HL-60 (cell line): ENCODE measurements around the gene SMIM45.

Experiments used
- GABPA ChIP-seq: IDR thresholded peaks from 2 replicates; pipeline ENCODE4 v1.6.1; 2012; ENCODE audit warnings: low read depth
- POLR2AphosphoS5 ChIP-seq: IDR thresholded peaks from 2 replicates; pipeline ENCODE4 v1.6.1; 2012; ENCODE audit warnings: low read depth
- TF ChIP-seq, protein P1 (sequence below): IDR thresholded peaks from one replicate; pipeline ENCODE4 v1.5.1; 2011; ENCODE audit warnings: low read length, control low read depth, inconsistent platforms; ENCODE audit not compliant: insufficient read depth

DNA sequence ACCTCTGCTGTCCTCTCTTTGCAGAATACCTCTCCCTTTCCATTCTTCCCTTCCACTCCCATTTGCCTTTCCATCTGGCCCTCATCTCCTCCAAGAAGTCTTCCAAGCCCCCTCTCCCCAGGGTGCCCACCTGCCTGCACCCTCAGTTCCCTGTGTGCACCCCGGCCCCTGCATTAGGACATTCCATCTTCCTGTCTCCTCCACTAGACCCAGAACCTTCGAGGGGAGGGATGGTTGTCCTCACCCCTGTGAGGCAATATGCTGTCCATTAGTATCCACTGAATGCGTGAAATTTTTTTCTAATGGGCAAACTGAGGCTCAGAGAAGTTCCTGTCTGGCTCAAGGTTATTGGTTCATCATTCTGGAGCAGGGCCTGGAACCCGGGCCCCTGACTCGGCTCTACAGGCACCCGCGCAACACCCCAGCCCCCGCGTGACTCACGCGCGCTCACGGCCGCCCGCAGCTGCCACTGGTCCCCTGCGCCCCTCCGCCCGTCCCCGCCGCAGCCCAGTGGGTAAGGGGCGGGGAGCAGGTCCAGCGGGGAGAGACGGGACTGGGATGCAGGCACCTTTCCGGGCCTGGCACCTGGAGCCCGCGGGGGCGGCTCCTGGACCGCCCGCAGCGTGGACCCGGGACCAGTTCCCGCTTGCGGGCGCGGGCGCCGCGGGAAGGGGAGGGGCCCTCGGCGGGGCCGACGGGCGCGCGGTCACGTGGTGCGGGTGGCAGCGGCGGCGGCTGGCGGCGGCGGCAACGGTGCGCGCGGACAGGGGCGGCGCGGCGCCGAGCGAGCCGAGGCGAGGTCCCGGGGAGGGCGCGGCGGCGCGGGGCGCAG is 24.3 kb downstream of the SMIM45 start:
- TF ChIP-seq, protein P1, sequence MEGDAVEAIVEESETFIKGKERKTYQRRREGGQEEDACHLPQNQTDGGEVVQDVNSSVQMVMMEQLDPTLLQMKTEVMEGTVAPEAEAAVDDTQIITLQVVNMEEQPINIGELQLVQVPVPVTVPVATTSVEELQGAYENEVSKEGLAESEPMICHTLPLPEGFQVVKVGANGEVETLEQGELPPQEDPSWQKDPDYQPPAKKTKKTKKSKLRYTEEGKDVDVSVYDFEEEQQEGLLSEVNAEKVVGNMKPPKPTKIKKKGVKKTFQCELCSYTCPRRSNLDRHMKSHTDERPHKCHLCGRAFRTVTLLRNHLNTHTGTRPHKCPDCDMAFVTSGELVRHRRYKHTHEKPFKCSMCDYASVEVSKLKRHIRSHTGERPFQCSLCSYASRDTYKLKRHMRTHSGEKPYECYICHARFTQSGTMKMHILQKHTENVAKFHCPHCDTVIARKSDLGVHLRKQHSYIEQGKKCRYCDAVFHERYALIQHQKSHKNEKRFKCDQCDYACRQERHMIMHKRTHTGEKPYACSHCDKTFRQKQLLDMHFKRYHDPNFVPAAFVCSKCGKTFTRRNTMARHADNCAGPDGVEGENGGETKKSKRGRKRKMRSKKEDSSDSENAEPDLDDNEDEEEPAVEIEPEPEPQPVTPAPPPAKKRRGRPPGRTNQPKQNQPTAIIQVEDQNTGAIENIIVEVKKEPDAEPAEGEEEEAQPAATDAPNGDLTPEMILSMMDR: no peak
- no peak for TF ChIP-seq GABPA
- no peak for TF ChIP-seq POLR2AphosphoS5
